CD14-positive monocyte (primary cell): ENCODE data around the gene UBXN11. TPM values are rescaled to one million over a fixed set of nuclear protein-coding genes. Genes with fewer than 3 reads are reported as not detected.
A peak's percentile ranks its signal among the peaks of the same experiment; 100 is the strongest.

Experiments
- DNase-seq, 3 donors: peaks; one replicate each; pipeline ENCODE4 v3.0.0-alpha.2; 2011 to 2022
- H2AFZ ChIP-seq: 2 replicates; pipeline ENCODE4 v1.6.0; 2012; ENCODE audit warnings: mild to moderate bottlenecking, low read depth, low read length, inconsistent platforms; ENCODE audit not compliant: insufficient read depth, poor library complexity, severe bottlenecking
- H3K27ac ChIP-seq, 2 donors: 1 replicate in 1 of 2; 2 replicates in 1 of 2; pipeline ENCODE4 v1.5.1; 2012 to 2013; ENCODE audit warnings: low read length in 2 of 2, control low read depth in 1 of 2, inconsistent platforms in 1 of 2, low read depth in 1 of 2, mild to moderate bottlenecking in 1 of 2
- H3K27me3 ChIP-seq, 2 donors: one replicate each; pipeline versions ENCODE4 v1.6.0 to v1.6.1; 2011 to 2013; ENCODE audit warnings: low read length in 2 of 2; ENCODE audit not compliant: control insufficient read depth in 2 of 2, insufficient read depth in 2 of 2
- H3K36me3 ChIP-seq, 2 donors: replicated peaks in 1 of 2; 1 replicate in 1 of 2; 2 replicates in 1 of 2; pipeline versions ENCODE4 v1.5.1 to v1.6.1; 2012 to 2013; ENCODE audit warnings: low read length in 2 of 2, control low read depth in 1 of 2, inconsistent platforms in 1 of 2, mild to moderate bottlenecking in 1 of 2; ENCODE audit not compliant: insufficient read depth in 2 of 2, control insufficient read depth in 1 of 2
- H3K4me1 ChIP-seq, 2 donors: 1 replicate in 1 of 2; 2 replicates in 1 of 2; pipeline versions ENCODE4 v1.5.1 to v1.6.1; 2012 to 2013; ENCODE audit warnings: low read length in 2 of 2, control low read depth in 1 of 2, inconsistent platforms in 1 of 2, mild to moderate bottlenecking in 1 of 2, moderate library complexity in 1 of 2; ENCODE audit not compliant: insufficient read depth in 2 of 2, control insufficient read depth in 1 of 2
- H3K4me2 ChIP-seq: replicated peaks from 2 replicates; pipeline ENCODE3; 2012; ENCODE audit warnings: low read length, moderate library complexity, mild to moderate bottlenecking; ENCODE audit not compliant: poor library complexity, severe bottlenecking; ENCODE audit errors: extremely low read depth
- H3K4me3 ChIP-seq, 3 experiments: fragments of 200-600 bp in 1 of 3; sonication (generic) in 1 of 3; replicated peaks in 1 of 3; 1 replicate in 2 of 3; 2 replicates in 1 of 3; pipeline ENCODE4 v1.5.1; 2011 to 2013; ENCODE audit warnings: low read length in 3 of 3, mild to moderate bottlenecking in 3 of 3, control low read depth in 2 of 3, low read depth in 2 of 3, inconsistent platforms in 1 of 3, moderate library complexity in 1 of 3
- H3K79me2 ChIP-seq: 2 replicates; pipeline ENCODE4 v1.6.0; 2012; ENCODE audit warnings: mild to moderate bottlenecking, control low read depth, inconsistent platforms, low read length, moderate library complexity; ENCODE audit not compliant: insufficient read depth
- H3K9ac ChIP-seq: 2 replicates; pipeline ENCODE4 v1.6.0; 2017; ENCODE audit warnings: low read length, mild to moderate bottlenecking; ENCODE audit not compliant: insufficient read depth, poor library complexity, severe bottlenecking
- H3K9me3 ChIP-seq, 2 donors: replicated peaks in 1 of 2; 1 replicate in 1 of 2; 2 replicates in 1 of 2; pipeline versions ENCODE4 v1.5.1 to v1.6.1; 2012 to 2013; ENCODE audit warnings: low read length in 2 of 2, control low read depth in 1 of 2; ENCODE audit not compliant: control insufficient read depth in 1 of 2, insufficient read depth in 1 of 2
- H4K20me1 ChIP-seq: 2 replicates; pipeline ENCODE4 v1.6.0; 2012; ENCODE audit warnings: mild to moderate bottlenecking, low read length, control low read depth, moderate library complexity; ENCODE audit not compliant: insufficient read depth
- H3K27ac Mint-ChIP-seq, 7 donors: one replicate each; pipeline ENCODE4 v1.8.0; 2020; ENCODE audit warnings: mild to moderate bottlenecking in 7 of 7, mixed read lengths in 7 of 7, moderate library complexity in 6 of 7, inconsistent platforms in 2 of 7
- H3K27me3 Mint-ChIP-seq, 3 donors: one replicate each; pipeline ENCODE4 v1.8.0; 2021 to 2022; ENCODE audit warnings: low read depth in 3 of 3, mild to moderate bottlenecking in 3 of 3, mixed read lengths in 3 of 3, moderate library complexity in 3 of 3, inconsistent platforms in 1 of 3
- H3K36me3 Mint-ChIP-seq, 2 donors: one replicate each; pipeline ENCODE4 v1.8.0; 2020; ENCODE audit warnings: mixed read lengths in 2 of 2, inconsistent platforms in 1 of 2, mild to moderate bottlenecking in 1 of 2
- H3K4me1 Mint-ChIP-seq: one replicate; pipeline ENCODE4 v1.8.0; 2020; ENCODE audit warnings: mild to moderate bottlenecking, mixed read lengths
- H3K4me3 Mint-ChIP-seq, 2 donors: one replicate each; pipeline ENCODE4 v1.8.0; 2020; ENCODE audit warnings: mild to moderate bottlenecking in 2 of 2, mixed read lengths in 2 of 2, moderate library complexity in 1 of 2
- H3K9me3 Mint-ChIP-seq, 7 donors: one replicate each; pipeline ENCODE4 v1.8.0; 2020 to 2022; ENCODE audit warnings: mixed read lengths in 7 of 7, mild to moderate bottlenecking in 6 of 7, moderate library complexity in 6 of 7, inconsistent platforms in 2 of 7
- CTCF ChIP-seq: fragments of 200-600 bp; IDR thresholded peaks from one replicate; pipeline ENCODE4 v1.8.0; 2022; ENCODE audit warnings: antibody characterized with exemption, mild to moderate bottlenecking
- WGBS: methylation state at CpG from one replicate; pipeline ENCODE4 v1.1.5; 2013; ENCODE audit warnings: missing lambda C conversion rate; ENCODE audit not compliant: insufficient coverage; 5-methylcytosine and 5-hydroxymethylcytosine counted together
- intact Hi-C, 2 donors: fragments of 100-400 bp; cut with micrococcal nuclease; formaldehyde crosslinking; loops; one replicate each; pipeline versions ENCODE4 v1.15.0 to v1.15.1; 2023
- polyA plus RNA-seq, 3 donors: library from polyadenylated mRNA; depleted of rRNA in 1 of 3; unstranded in 2 of 3; stranded (reverse) in 1 of 3; fragments of 300-500 nt in 2 of 3; fragments of >200 nt in 1 of 3; fragmentation: Illumina TruSeq in 2 of 3; gene quantifications; 1 replicate in 2 of 3; 2 replicates in 1 of 3; pipeline ENCODE4 v1.2.3, GENCODE V29; 2012 to 2021

The UBXN11 gene
- polyA plus RNA-seq, 3 donors: 48.0 to 885 (median 52.1) TPM

- Mint-ChIP-seq H3K9me3 (no peaks in the 10 kb centered on the region), H3K4me3 (peak overlapping the region; percentile 53 to 70), H3K27me3 (peaks cover 0 to 2% (median under 1%) of the 10 kb centered on the region in 3 donors), H3K4me1 (peaks cover 32% of the 10 kb centered on the region), H3K27ac (peak overlapping the region in 6 of 7 donors; percentile 53 to 84 (median 72)), H3K36me3 (peaks cover 13 to 15% of the 10 kb centered on the region in 2 donors)
- Histone ChIP-seq H3K4me1 (peaks cover 26 to 39% of the 10 kb centered on the region in 2 donors), H2AFZ (peak overlapping the region; percentile 29), H3K9me3 (no peaks in the 10 kb centered on the region), H3K4me3 (peak overlapping the region in 1 of 3 experiments; percentile 54), H3K79me2 (peaks cover 82% of the 10 kb centered on the region), H3K27me3 (no peaks in the 10 kb centered on the region), H3K36me3 (peaks cover 6 to 26% of the 10 kb centered on the region in 2 donors), H3K9ac (no peak overlapping the region), H3K27ac (peak overlapping the region in 1 of 2 donors; percentile 54), H4K20me1 (no peaks in the 10 kb centered on the region), H3K4me2 (peak overlapping the region; percentile 68)
- no peak for TF ChIP-seq CTCF
- DNase-seq: peak in 2 of 3 donors; percentile 31 to 41
- intact Hi-C loops: loop anchor here in 1 of 2 donors (2.0 kb wide), 1 partner anchor 83 kb away; no protein-coding TSS in a partner anchor
- 40% methylated on average over 1 of the region's 6 CpGs for WGBS
These were observed 69.0 kb downstream of the UBXN11 start for GRCh38 chr1:26237230-26237966.

- Histone ChIP-seq H3K4me3 (peak overlapping the region; percentile 65 to 98 (median 81)), H3K36me3 (peaks cover 0 to 4% of the 10 kb centered on the region in 2 donors), H3K9ac (peak overlapping the region; percentile 91), H3K79me2 (peaks cover 56% of the 10 kb centered on the region), H2AFZ (peak overlapping the region; percentile 98), H4K20me1 (no peaks in the 10 kb centered on the region), H3K27me3 (no peaks in the 10 kb centered on the region), H3K27ac (peak overlapping the region; percentile 70 to 98), H3K9me3 (peaks cover 0 to 8% of the 10 kb centered on the region in 2 donors), H3K4me2 (peak overlapping the region; percentile 94), H3K4me1 (peaks cover 29 to 39% of the 10 kb centered on the region in 2 donors)
- intact Hi-C loops: loop anchor here in 1 of 2 donors (2.0 to 5.0 kb wide), 2 partner anchors 40 to 68 kb away; partner anchors contain the start of genes C1orf232 and ZNF593
- Mint-ChIP-seq H3K4me1 (peaks cover 32% of the 10 kb centered on the region), H3K4me3 (peak overlapping the region; percentile 99), H3K27me3 (peaks cover 0 to 2% (median 2%) of the 10 kb centered on the region in 3 donors), H3K27ac (peak overlapping the region; percentile 91 to 97 (median 96)), H3K36me3 (peaks cover 3 to 4% of the 10 kb centered on the region in 2 donors), H3K9me3 (peaks cover 0 to 7% (median 6%) of the 10 kb centered on the region in 7 donors)
- peak in 1 of 3 donors; percentile 33 for DNase-seq
- TF ChIP-seq CTCF: no peak
- 1% methylated on average over 13 of the region's 30 CpGs for WGBS
These were observed 71.6 kb downstream of the UBXN11 start for GRCh38 chr1:26234644-26235370.
